HEK293 (cell line): ENCODE data around the gene RNF223.

Experiments
- CTCF ChIA-PET: fragments of 350-600 bp; formaldehyde crosslinking; extraction: SDS; loops from one replicate; lab custom pipeline; 2021; ENCODE audit warnings: antibody characterized with exemption; lab: Yijun Ruan, JAX
- POLR2A ChIA-PET: fragments of 300-600 bp; formaldehyde crosslinking; extraction: SDS; loops from one replicate; lab custom pipeline; 2020; ENCODE audit warnings: antibody characterized with exemption, inconsistent platforms; lab: Yijun Ruan, JAX
- H3K27ac ChIP-seq: fragments of 200-500 bp; sonication (Bioruptor generic); 2 replicates; pipeline ENCODE4 v1.5.1; 2014; ENCODE audit warnings: low read depth, low read length, control low read depth, inconsistent platforms; ENCODE audit errors: extremely low read depth
- H3K36me3 ChIP-seq, 2 experiments: fragments of 200-500 bp in 1 of 2; sonication (Bioruptor generic) in 1 of 2; 1 replicate in 1 of 2; 2 replicates in 1 of 2; pipeline ENCODE4 v1.5.1; 2014 to 2017; ENCODE audit warnings: inconsistent platforms in 2 of 2, low read length in 2 of 2; ENCODE audit not compliant: control insufficient read depth in 2 of 2, insufficient read depth in 1 of 2
- H3K4me1 ChIP-seq: fragments of 200-500 bp; sonication (Bioruptor generic); 2 replicates; pipeline ENCODE4 v1.5.1; 2014; ENCODE audit warnings: mild to moderate bottlenecking, low read length, inconsistent platforms; ENCODE audit not compliant: control insufficient read depth, insufficient read depth
- H3K4me3 ChIP-seq: 2 replicates; pipeline ENCODE4 v1.5.1; 2011; ENCODE audit warnings: low read depth, mild to moderate bottlenecking, control low read depth, low read length, moderate library complexity
- H3K9me3 ChIP-seq: fragments of 200-500 bp; sonication (Bioruptor generic); 2 replicates; pipeline ENCODE4 v1.5.1; 2014; ENCODE audit warnings: low read depth, low read length, inconsistent platforms; ENCODE audit not compliant: control insufficient read depth, insufficient read depth
- FEZF1 ChIP-seq: fragments of 450-650 bp; formaldehyde crosslinking; IDR thresholded peaks from 2 replicates; pipeline ENCODE4 v1.5.1; 2016; ENCODE audit warnings: missing biosample characterization, missing genetic modification characterization
- HOXC10 ChIP-seq: sonication (generic); formaldehyde crosslinking; IDR thresholded peaks from 2 replicates; pipeline ENCODE4 v1.8.1; 2023; ENCODE audit warnings: mild to moderate bottlenecking, missing genetic modification reagents
- HOXD13 ChIP-seq: sonication (generic); formaldehyde crosslinking; IDR thresholded peaks from 2 replicates; pipeline ENCODE4 v1.8.0; 2022; ENCODE audit warnings: missing genetic modification reagents, borderline replicate concordance
- MEIS1 ChIP-seq: sonication (generic); formaldehyde crosslinking; IDR thresholded peaks from 2 replicates; pipeline ENCODE4 v1.8.1; 2022; ENCODE audit warnings: missing genetic modification reagents, mild to moderate bottlenecking, borderline replicate concordance
- SCRT1 ChIP-seq: fragments of 450-650 bp; formaldehyde crosslinking; IDR thresholded peaks from 2 replicates; pipeline ENCODE4 v1.5.1; 2016; ENCODE audit warnings: missing biosample characterization, missing genetic modification characterization, borderline replicate concordance
- ZBTB7A ChIP-seq: fragments of 450-650 bp; formaldehyde crosslinking; IDR thresholded peaks from 2 replicates; pipeline ENCODE4 v1.5.1; 2016; ENCODE audit warnings: low read depth, missing biosample characterization, missing genetic modification characterization
- ZIC2 ChIP-seq: fragments of 450-650 bp; formaldehyde crosslinking; IDR thresholded peaks from 2 replicates; pipeline ENCODE4 v1.5.1; 2016; ENCODE audit warnings: missing biosample characterization, missing genetic modification characterization
- ZNF211 ChIP-seq: fragments of 450-650 bp; formaldehyde crosslinking; IDR thresholded peaks from 2 replicates; pipeline ENCODE4 v1.5.1; 2016; ENCODE audit warnings: low read depth, missing biosample characterization, missing genetic modification characterization
- ZNF23 ChIP-seq: fragments of 450-650 bp; formaldehyde crosslinking; IDR thresholded peaks from 2 replicates; pipeline ENCODE4 v1.5.1; 2016; ENCODE audit warnings: missing biosample characterization, missing genetic modification characterization, borderline replicate concordance
- ZNF24 ChIP-seq: fragments of 450-650 bp; formaldehyde crosslinking; IDR thresholded peaks from 2 replicates; pipeline ENCODE4 v1.5.1; 2016; ENCODE audit warnings: missing biosample characterization, missing genetic modification characterization
- ZNF280C ChIP-seq: fragments of 450-650 bp; formaldehyde crosslinking; IDR thresholded peaks from 2 replicates; pipeline ENCODE4 v1.5.1; 2016; ENCODE audit warnings: missing biosample characterization, missing genetic modification characterization
- ZNF366 ChIP-seq: fragments of 450-650 bp; formaldehyde crosslinking; conservative IDR thresholded peaks from 2 replicates; pipeline ENCODE4 v1.5.1; 2016; ENCODE audit warnings: missing biosample characterization, missing genetic modification characterization
- ZNF391 ChIP-seq: fragments of 450-650 bp; formaldehyde crosslinking; IDR thresholded peaks from 2 replicates; pipeline ENCODE4 v1.5.1; 2016; ENCODE audit warnings: low read depth, missing biosample characterization, missing genetic modification characterization, borderline replicate concordance
- ZNF423 ChIP-seq: fragments of 450-650 bp; formaldehyde crosslinking; IDR thresholded peaks from 2 replicates; pipeline ENCODE4 v1.5.1; 2016; ENCODE audit warnings: missing biosample characterization, missing genetic modification characterization
- ZNF549 ChIP-seq: fragments of 450-650 bp; IDR thresholded peaks from 2 replicates; pipeline ENCODE4 v1.5.1; 2018; ENCODE audit warnings: missing biosample characterization, missing genetic modification characterization, mild to moderate bottlenecking, inconsistent platforms, moderate library complexity
- ZNF629 ChIP-seq: fragments of 450-650 bp; formaldehyde crosslinking; IDR thresholded peaks from 2 replicates; pipeline ENCODE4 v1.5.1; 2017; ENCODE audit warnings: missing biosample characterization, missing genetic modification characterization
- ZNF76 ChIP-seq: fragments of 450-650 bp; formaldehyde crosslinking; IDR thresholded peaks from 2 replicates; pipeline ENCODE4; 2016; ENCODE audit warnings: low read depth, missing biosample characterization, missing genetic modification characterization, borderline replicate concordance
- ZNF776 ChIP-seq: fragments of 450-650 bp; formaldehyde crosslinking; IDR thresholded peaks from 2 replicates; pipeline ENCODE4 v1.5.0; 2017; ENCODE audit warnings: missing biosample characterization, missing genetic modification characterization, borderline replicate concordance
- ZNF777 ChIP-seq: fragments of 450-650 bp; formaldehyde crosslinking; IDR thresholded peaks from 2 replicates; pipeline ENCODE4 v1.5.1; 2017; ENCODE audit warnings: missing biosample characterization, missing genetic modification characterization, borderline replicate concordance
- ZNF843 ChIP-seq: fragments of 450-650 bp; formaldehyde crosslinking; IDR thresholded peaks from 2 replicates; pipeline ENCODE4 v1.5.1; 2016; ENCODE audit warnings: missing biosample characterization, missing genetic modification characterization
- ZSCAN4 ChIP-seq: fragments of 450-650 bp; formaldehyde crosslinking; IDR thresholded peaks from 2 replicates; pipeline ENCODE4 v1.5.1; 2017; ENCODE audit warnings: missing biosample characterization, missing genetic modification characterization
- TF ChIP-seq, protein P1 (sequence below): sonication (generic); formaldehyde crosslinking; IDR thresholded peaks from 2 replicates; pipeline ENCODE4 v1.8.1; 2022; ENCODE audit warnings: mild to moderate bottlenecking, moderate library complexity, missing genetic modification reagents
- TF ChIP-seq, protein P2 (sequence below): fragments of 450-650 bp; formaldehyde crosslinking; IDR thresholded peaks from 2 replicates; pipeline ENCODE4 v1.5.1; 2016; ENCODE audit warnings: missing biosample characterization, missing genetic modification characterization
- TF ChIP-seq, protein P3 (sequence below): fragments of 450-650 bp; formaldehyde crosslinking; IDR thresholded peaks from 2 replicates; pipeline ENCODE4 v1.5.1; 2016; ENCODE audit warnings: missing biosample characterization, missing genetic modification characterization

The RNF223 gene

DNA sequence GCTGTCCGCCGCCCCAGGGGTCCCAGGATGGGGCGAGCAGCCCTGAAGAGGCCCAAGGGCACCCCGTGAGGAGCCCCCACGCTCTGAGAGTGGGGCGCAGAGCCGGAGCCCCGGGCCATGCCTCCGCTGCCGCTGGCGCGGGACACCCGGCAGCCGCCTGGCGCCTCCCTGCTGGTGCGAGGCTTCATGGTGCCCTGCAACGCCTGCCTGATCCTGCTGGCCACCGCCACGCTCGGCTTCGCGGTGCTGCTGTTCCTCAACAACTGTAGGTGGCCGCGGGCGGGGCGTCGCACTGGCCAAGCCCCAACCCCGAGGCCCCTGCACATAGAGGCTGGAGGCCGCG lies 39.7 kb downstream of the RNF223 start:
- Histone ChIP-seq H3K36me3 (peaks cover 0 to 24% of the 10 kb centered on the region in 2 experiments; a peak in 1 of 3 replicates), H3K9me3 (no peaks in the 10 kb centered on the region), H3K27ac (no peak overlapping the region), H3K4me3 (no peak overlapping the region), H3K4me1 (no peaks in the 10 kb centered on the region)
- CTCF ChIA-PET: no interaction called here
- POLR2A ChIA-PET: interaction anchor here (1.0 kb wide), 1 partner anchor 20 kb away, joined by 3 read pairs; no protein-coding TSS in a partner anchor
- TF ChIP-seq, protein P1, sequence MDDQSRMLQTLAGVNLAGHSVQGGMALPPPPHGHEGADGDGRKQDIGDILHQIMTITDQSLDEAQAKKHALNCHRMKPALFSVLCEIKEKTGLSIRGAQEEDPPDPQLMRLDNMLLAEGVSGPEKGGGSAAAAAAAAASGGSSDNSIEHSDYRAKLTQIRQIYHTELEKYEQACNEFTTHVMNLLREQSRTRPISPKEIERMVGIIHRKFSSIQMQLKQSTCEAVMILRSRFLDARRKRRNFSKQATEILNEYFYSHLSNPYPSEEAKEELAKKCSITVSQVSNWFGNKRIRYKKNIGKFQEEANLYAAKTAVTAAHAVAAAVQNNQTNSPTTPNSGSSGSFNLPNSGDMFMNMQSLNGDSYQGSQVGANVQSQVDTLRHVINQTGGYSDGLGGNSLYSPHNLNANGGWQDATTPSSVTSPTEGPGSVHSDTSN: no peak
- no peak for TF ChIP-seq ZIC2
- no peak for TF ChIP-seq ZNF391 (tag by site-specific recombination)
- TF ChIP-seq, protein P2, sequence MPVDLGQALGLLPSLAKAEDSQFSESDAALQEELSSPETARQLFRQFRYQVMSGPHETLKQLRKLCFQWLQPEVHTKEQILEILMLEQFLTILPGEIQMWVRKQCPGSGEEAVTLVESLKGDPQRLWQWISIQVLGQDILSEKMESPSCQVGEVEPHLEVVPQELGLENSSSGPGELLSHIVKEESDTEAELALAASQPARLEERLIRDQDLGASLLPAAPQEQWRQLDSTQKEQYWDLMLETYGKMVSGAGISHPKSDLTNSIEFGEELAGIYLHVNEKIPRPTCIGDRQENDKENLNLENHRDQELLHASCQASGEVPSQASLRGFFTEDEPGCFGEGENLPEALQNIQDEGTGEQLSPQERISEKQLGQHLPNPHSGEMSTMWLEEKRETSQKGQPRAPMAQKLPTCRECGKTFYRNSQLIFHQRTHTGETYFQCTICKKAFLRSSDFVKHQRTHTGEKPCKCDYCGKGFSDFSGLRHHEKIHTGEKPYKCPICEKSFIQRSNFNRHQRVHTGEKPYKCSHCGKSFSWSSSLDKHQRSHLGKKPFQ (tag by site-specific recombination): no peak

DNA sequence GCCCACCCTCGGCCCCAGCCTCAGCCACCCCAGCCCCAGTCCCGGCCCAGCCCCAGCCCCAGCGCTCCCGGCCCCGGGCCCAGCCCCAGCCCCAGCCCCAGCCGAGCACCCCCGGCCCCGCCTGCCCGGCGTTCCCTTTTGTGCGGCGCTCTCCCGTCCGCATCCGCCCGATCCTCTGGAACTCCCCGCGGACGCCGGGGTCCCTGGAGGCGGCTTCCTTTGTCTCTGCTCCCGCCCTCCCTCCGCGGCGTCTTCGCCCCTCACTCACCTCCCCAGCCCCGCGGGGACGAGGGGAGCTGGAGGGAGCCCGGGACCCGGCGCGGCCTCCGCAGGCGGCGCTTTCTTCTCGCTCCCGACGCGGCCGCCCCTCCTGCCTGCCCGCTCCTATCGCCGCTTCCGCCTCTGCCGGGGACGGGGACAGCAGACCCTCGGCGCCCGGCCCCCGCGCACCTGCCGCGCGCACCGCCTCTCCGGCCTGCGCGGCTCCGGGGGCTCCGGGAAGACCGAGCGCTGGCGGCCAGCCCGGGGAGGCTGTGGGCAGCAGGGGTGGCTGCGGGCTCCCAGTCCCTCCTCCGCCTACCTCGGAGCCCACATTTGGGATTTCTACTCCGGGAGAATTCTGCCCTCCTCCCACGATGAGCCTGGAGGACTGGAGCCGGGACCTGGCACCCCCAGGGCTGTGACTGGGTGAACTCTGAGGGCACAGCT lies 40.2 kb downstream of the RNF223 start:
- peaks cover 0 to 24% of the 10 kb centered on the region in 2 experiments; a peak in 1 of 3 replicates for H3K36me3 ChIP-seq
- ChIA-PET POLR2A (interaction anchor here (1.0 kb wide), 1 partner anchor 20 kb away, joined by 3 read pairs; no protein-coding TSS in a partner anchor), CTCF (interaction anchor here (1.0 kb wide), 1 partner anchor 30 kb away, joined by 3 read pairs; no protein-coding TSS in a partner anchor)

More for the DNA sequence above, 40.2 kb downstream of the RNF223 start:
- H3K4me1 ChIP-seq: no peaks in the 10 kb centered on the region
- H3K4me3 ChIP-seq: no peak overlapping the region
- H3K9me3 ChIP-seq: no peaks in the 10 kb centered on the region
- TF ChIP-seq ZNF549 (tag by site-specific recombination) (no peak), ZNF23 (tag by site-specific recombination) (no peak), ZNF423 (tag by site-specific recombination) (no peak), HOXD13 (no peak), MEIS1 (CRISPR knock-in tag) (no peak), FEZF1 (tag by site-specific recombination) (no peak), ZNF76 (tag by site-specific recombination) (no peak), ZNF366 (tag by site-specific recombination) (no peak), ZNF24 (tag by site-specific recombination) (no peak), ZBTB7A (tag by site-specific recombination) (no peak), ZNF211 (tag by site-specific recombination) (no peak), SCRT1 (tag by site-specific recombination) (no peak), ZNF629 (tag by site-specific recombination) (no peak), ZNF843 (tag by site-specific recombination) (no peak), HOXC10 (CRISPR knock-in tag) (no peak), ZNF280C (tag by site-specific recombination) (no peak), ZNF776 (tag by site-specific recombination) (no peak), ZSCAN4 (tag by site-specific recombination) (no peak), ZNF777 (tag by site-specific recombination) (no peak)
- TF ChIP-seq, protein P3, sequence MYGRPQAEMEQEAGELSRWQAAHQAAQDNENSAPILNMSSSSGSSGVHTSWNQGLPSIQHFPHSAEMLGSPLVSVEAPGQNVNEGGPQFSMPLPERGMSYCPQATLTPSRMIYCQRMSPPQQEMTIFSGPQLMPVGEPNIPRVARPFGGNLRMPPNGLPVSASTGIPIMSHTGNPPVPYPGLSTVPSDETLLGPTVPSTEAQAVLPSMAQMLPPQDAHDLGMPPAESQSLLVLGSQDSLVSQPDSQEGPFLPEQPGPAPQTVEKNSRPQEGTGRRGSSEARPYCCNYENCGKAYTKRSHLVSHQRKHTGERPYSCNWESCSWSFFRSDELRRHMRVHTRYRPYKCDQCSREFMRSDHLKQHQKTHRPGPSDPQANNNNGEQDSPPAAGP: no peak
- TF ChIP-seq, all 188 proteins: peak for 0
- H3K27ac ChIP-seq: no peak overlapping the region
